Measurements from ENCODE around the gene GBF1. TPM values are rescaled to one million over a fixed set of nuclear protein-coding genes. Genes with fewer than 3 reads are reported as not detected.

Gene GBF1
- total and polyA plus RNA-seq, 5 donors: 17.2 to 43.3 (median 36.4) TPM

- peak in 1 of 3 donors; percentile 42 for DNase-seq
- no peaks in the 10 kb centered on the region for H3K9me3 ChIP-seq (ENCODE audit: control insufficient read depth, low read length)
- H3K4me3 ChIP-seq (ENCODE audit: low read length): no peak overlapping the region
- H3K27ac ChIP-seq (ENCODE audit: low read length): no peak overlapping the region
- no peaks in the 10 kb centered on the region for H3K27me3 ChIP-seq (ENCODE audit: control insufficient read depth, insufficient read depth)
- 85% methylated on average over 2 of the region's 2 CpGs for WGBS
- no peak for ATAC-seq
- intact Hi-C loops (cut with DNase I): no loop called here
- no peaks in the 10 kb centered on the region for H3K4me1 ChIP-seq (ENCODE audit: control insufficient read depth, insufficient read depth, low read length)
Measured at GRCh38 chr10:102322914-102323313, 77.6 kb downstream of the GBF1 start.

GRCh38 chr10:102324061-102324460 lies 78.7 kb downstream of the GBF1 start:
- intact Hi-C loops (cut with DNase I): no loop called here
- ATAC-seq: no peak
- no peak overlapping the region for H3K27ac ChIP-seq (ENCODE audit: low read length)
- DNase-seq: no peak
- H3K27me3 ChIP-seq (ENCODE audit: control insufficient read depth, insufficient read depth): no peaks in the 10 kb centered on the region
- H3K4me1 ChIP-seq (ENCODE audit: control insufficient read depth, insufficient read depth, low read length): no peaks in the 10 kb centered on the region
- no peaks in the 10 kb centered on the region for H3K9me3 ChIP-seq (ENCODE audit: control insufficient read depth, low read length)
- WGBS: 63% methylated on average over 3 of the region's 3 CpGs
- no peak overlapping the region for H3K4me3 ChIP-seq (ENCODE audit: low read length)

GRCh38 chr10:102326031-102326430 lies 80.7 kb downstream of the GBF1 start:
- ATAC-seq (no peak), DNase-seq (no peak)
- Histone ChIP-seq H3K4me3 (ENCODE audit: low read length) (no peak overlapping the region), H3K27ac (ENCODE audit: low read length) (no peak overlapping the region), H3K4me1 (ENCODE audit: control insufficient read depth, insufficient read depth, low read length) (no peaks in the 10 kb centered on the region), H3K27me3 (ENCODE audit: control insufficient read depth, insufficient read depth) (no peaks in the 10 kb centered on the region), H3K9me3 (ENCODE audit: control insufficient read depth, low read length) (no peaks in the 10 kb centered on the region)
- 93% methylated on average over 4 of the region's 4 CpGs for WGBS
- intact Hi-C loops (cut with DNase I): no loop called here

DNA sequence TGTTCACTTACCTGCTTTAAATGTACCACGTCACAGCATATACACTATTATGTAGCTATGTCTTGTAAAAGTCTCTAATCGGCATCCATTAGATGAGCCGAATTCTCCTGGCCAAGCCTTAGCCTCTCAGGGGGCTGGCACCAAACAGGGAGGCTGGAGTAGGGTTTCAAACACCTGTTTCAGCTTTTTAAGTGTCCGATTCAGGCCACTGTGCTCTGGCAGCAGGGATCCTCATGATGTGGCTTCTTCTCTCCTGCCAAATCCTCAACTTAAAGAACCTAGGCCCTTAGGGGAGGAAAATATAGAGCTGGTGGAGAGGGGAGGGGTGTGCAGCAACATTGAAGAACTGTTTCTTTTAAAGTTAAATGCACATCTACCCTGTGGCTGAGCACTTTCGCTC lies 81.7 kb downstream of the GBF1 start:
- ATAC-seq: no peak
- Histone ChIP-seq H3K4me3 (ENCODE audit: low read length) (no peak overlapping the region), H3K27ac (ENCODE audit: low read length) (no peak overlapping the region), H3K4me1 (ENCODE audit: control insufficient read depth, insufficient read depth, low read length) (no peaks in the 10 kb centered on the region), H3K9me3 (ENCODE audit: control insufficient read depth, low read length) (no peaks in the 10 kb centered on the region), H3K27me3 (ENCODE audit: control insufficient read depth, insufficient read depth) (no peaks in the 10 kb centered on the region)
- 78% methylated on average over 5 of the region's 5 CpGs for WGBS
- intact Hi-C loops (cut with DNase I): no loop called here
- DNase-seq: no peak

DNA sequence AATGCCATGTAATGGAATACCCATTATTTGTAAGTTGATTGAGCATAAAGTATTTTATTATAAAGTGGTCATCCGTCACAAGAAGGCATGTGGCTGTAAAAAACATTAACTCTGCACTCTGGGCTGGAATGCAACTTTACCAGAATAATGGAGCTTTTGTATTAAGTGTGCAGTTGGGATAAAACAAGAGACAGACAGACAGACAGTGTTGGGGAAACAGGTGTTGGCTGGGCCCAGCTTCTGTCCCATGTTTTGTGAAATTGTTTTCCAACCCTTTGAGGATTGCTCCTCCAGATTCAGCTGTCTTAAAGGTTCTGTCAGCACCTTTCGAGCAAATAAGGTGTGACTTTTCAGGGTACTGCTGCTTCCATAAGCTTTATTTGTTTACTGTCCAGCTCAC lies 82.3 kb downstream of the GBF1 start:
- DNase-seq (no peak), ATAC-seq (no peak)
- intact Hi-C loops (cut with DNase I): no loop called here
- 84% methylated on average over 2 of the region's 2 CpGs for WGBS
- H3K27me3 ChIP-seq (ENCODE audit: control insufficient read depth, insufficient read depth): no peaks in the 10 kb centered on the region
- H3K4me1 ChIP-seq (ENCODE audit: control insufficient read depth, insufficient read depth, low read length): no peaks in the 10 kb centered on the region
- H3K4me3 ChIP-seq (ENCODE audit: low read length): no peak overlapping the region
- no peak overlapping the region for H3K27ac ChIP-seq (ENCODE audit: low read length)
- H3K9me3 ChIP-seq (ENCODE audit: control insufficient read depth, low read length): no peaks in the 10 kb centered on the region

DNA sequence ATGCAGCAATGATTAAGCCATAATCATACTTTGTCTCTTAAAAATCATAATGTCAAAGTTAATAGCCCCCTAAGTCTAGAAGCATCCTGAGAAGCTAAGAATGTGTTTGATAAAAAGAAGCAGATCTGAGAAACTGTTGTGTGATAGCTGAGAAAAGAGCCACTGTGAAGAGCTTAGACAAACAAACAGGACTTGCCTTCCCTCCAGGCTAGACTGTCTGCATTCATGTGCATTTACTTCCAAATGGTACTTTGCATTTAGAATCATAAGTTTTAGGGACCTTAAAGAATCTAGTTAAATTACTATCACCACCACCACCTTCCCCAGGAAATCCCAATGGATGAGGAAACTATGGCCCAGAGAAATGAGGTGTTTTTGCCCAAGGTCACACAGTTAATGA lies 87.4 kb downstream of the GBF1 start:
- Histone ChIP-seq H3K9me3 (ENCODE audit: control insufficient read depth, low read length) (no peaks in the 10 kb centered on the region), H3K4me3 (ENCODE audit: low read length) (no peak overlapping the region), H3K4me1 (ENCODE audit: control insufficient read depth, insufficient read depth, low read length) (peaks cover 6% of the 10 kb centered on the region), H3K27me3 (ENCODE audit: control insufficient read depth, insufficient read depth) (no peaks in the 10 kb centered on the region), H3K27ac (ENCODE audit: low read length) (no peak overlapping the region)
- DNase-seq (no peak), ATAC-seq (no peak)
- intact Hi-C loops (cut with DNase I): no loop called here

- intact Hi-C loops (cut with DNase I): no loop called here
- Histone ChIP-seq H3K27me3 (ENCODE audit: control insufficient read depth, insufficient read depth) (no peaks in the 10 kb centered on the region), H3K4me3 (ENCODE audit: low read length) (no peak overlapping the region), H3K9me3 (ENCODE audit: control insufficient read depth, low read length) (no peaks in the 10 kb centered on the region), H3K4me1 (ENCODE audit: control insufficient read depth, insufficient read depth, low read length) (peaks cover 6% of the 10 kb centered on the region), H3K27ac (ENCODE audit: low read length) (peak overlapping the region; percentile 70)
- DNase-seq (peak in 2 of 3 donors; percentile 60 to 76), ATAC-seq (peak; percentile 71 to 87)
- 38% methylated on average over 4 of the region's 4 CpGs for WGBS
Measured at GRCh38 chr10:102334101-102334500, 88.8 kb downstream of the GBF1 start.

DNA sequence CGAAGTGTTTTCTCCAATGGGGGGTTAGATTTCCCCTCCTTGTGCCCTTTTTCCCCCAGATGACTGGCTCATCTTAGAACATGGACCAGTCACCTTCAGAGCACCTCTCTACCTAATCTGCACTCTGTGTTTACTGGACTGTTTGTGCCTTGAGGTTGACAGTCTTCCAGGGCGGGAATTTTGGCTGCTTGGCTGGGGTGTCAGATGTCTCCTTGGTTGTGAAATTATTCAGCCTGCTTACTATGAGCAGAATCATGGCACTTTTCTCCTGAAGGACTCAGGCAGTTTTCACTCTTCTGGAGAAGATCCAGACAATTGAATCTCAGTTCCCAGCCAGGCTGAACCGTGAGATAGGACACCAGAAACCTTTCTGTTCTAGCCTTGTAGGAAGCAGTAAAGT lies 89.9 kb downstream of the GBF1 start:
- WGBS: 62% methylated on average over 3 of the region's 3 CpGs
- ATAC-seq: peak; percentile 64 to 78
- Histone ChIP-seq H3K4me3 (ENCODE audit: low read length) (no peak overlapping the region), H3K27me3 (ENCODE audit: control insufficient read depth, insufficient read depth) (no peaks in the 10 kb centered on the region), H3K4me1 (ENCODE audit: control insufficient read depth, insufficient read depth, low read length) (peaks cover 6% of the 10 kb centered on the region), H3K27ac (ENCODE audit: low read length) (no peak overlapping the region), H3K9me3 (ENCODE audit: control insufficient read depth, low read length) (no peaks in the 10 kb centered on the region)
- peak; percentile 36 to 81 (median 75) for DNase-seq
- intact Hi-C loops (cut with DNase I): no loop called here

DNA sequence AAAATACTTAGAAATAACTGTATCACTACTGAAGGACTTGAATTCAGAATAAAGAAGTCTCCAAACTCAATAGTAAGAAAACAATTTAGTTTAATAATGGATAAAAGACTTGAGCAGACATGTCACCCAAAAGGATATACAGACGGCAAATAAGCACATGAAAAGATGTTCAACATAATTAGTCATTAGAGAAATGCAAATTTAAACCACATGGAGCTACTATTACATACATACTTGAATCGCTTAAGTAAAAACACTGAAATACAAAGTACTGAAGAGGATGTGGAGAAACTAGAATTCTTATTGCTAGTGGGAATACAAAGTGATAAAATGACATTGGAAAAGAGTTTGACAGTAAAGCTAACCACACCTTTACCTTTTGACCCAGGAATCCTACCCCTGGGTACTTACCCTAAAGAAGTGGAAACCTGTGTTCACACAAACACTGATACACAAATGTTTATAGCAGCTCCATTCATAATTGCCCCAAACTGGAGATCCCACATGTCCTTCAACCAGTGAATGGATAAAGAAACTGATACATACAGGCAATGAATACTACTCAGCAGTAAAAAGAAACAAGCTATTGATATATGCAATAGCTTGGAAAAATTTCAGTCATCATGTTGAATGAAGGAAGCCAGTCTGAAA lies 95.8 kb downstream of the GBF1 start:
- no peaks in the 10 kb centered on the region for H3K9me3 ChIP-seq (ENCODE audit: control insufficient read depth, low read length)
- no peaks in the 10 kb centered on the region for H3K4me1 ChIP-seq (ENCODE audit: control insufficient read depth, insufficient read depth, low read length)
- ATAC-seq: no peak
- WGBS: 88% methylated on average over 2 of the region's 2 CpGs
- H3K27ac ChIP-seq (ENCODE audit: low read length): no peak overlapping the region
- H3K27me3 ChIP-seq (ENCODE audit: control insufficient read depth, insufficient read depth): no peaks in the 10 kb centered on the region
- H3K4me3 ChIP-seq (ENCODE audit: low read length): no peak overlapping the region
- intact Hi-C loops (cut with DNase I): no loop called here
- no peak for DNase-seq

- Histone ChIP-seq H3K27ac (ENCODE audit: low read length) (no peak overlapping the region), H3K4me1 (ENCODE audit: control insufficient read depth, insufficient read depth, low read length) (no peaks in the 10 kb centered on the region), H3K9me3 (ENCODE audit: control insufficient read depth, low read length) (no peaks in the 10 kb centered on the region), H3K4me3 (ENCODE audit: low read length) (no peak overlapping the region), H3K27me3 (ENCODE audit: control insufficient read depth, insufficient read depth) (no peaks in the 10 kb centered on the region)
- WGBS: 39% methylated on average over 2 of the region's 2 CpGs
- intact Hi-C loops (cut with DNase I): no loop called here
- DNase-seq (no peak), ATAC-seq (no peak)
Measured at GRCh38 chr10:102342458-102342857, 97.1 kb downstream of the GBF1 start.

DNA sequence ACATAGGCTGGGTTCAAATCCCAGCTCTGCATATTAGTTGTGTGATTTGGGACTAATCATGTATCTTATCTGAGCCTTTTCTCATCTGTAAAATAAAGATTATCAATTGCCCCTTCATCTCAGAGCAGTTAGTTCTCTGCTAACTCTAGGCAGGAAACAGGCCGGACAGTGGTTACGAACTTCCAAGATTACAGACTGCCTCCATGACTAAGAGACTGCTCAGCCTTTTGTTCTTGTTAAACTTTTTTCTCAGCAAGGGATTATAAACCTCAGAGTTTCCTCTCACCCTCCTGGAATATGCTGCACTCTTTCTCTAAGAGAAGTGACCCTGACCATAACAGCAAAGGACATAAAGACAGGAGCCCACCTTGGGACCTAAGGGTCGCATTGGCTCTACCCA lies 97.6 kb downstream of the GBF1 start:
- WGBS: 86% methylated on average over 3 of the region's 3 CpGs
- no peaks in the 10 kb centered on the region for H3K4me1 ChIP-seq (ENCODE audit: control insufficient read depth, insufficient read depth, low read length)
- no peak overlapping the region for H3K4me3 ChIP-seq (ENCODE audit: low read length)
- no peaks in the 10 kb centered on the region for H3K9me3 ChIP-seq (ENCODE audit: control insufficient read depth, low read length)
- DNase-seq (no peak), ATAC-seq (peak in 1 of 2 donors; percentile 48)
- no peaks in the 10 kb centered on the region for H3K27me3 ChIP-seq (ENCODE audit: control insufficient read depth, insufficient read depth)
- no peak overlapping the region for H3K27ac ChIP-seq (ENCODE audit: low read length)
- intact Hi-C loops (cut with DNase I): no loop called here

GRCh38 chr10:102344067-102344466 lies 98.7 kb downstream of the GBF1 start:
- H3K27ac ChIP-seq (ENCODE audit: low read length): no peak overlapping the region
- no peak overlapping the region for H3K4me3 ChIP-seq (ENCODE audit: low read length)
- intact Hi-C loops (cut with DNase I): no loop called here
- H3K9me3 ChIP-seq (ENCODE audit: control insufficient read depth, low read length): no peaks in the 10 kb centered on the region
- H3K27me3 ChIP-seq (ENCODE audit: control insufficient read depth, insufficient read depth): no peaks in the 10 kb centered on the region
- no peaks in the 10 kb centered on the region for H3K4me1 ChIP-seq (ENCODE audit: control insufficient read depth, insufficient read depth, low read length)
- ATAC-seq (no peak), DNase-seq (no peak)
- WGBS: 83% methylated on average over 3 of the region's 3 CpGs
